Endothelial cell (in vitro differentiated cells): ENCODE results near the gene COQ9. TPM values are rescaled to one million over a fixed set of nuclear protein-coding genes. Genes with fewer than 3 reads are reported as not detected.

Experiments
- DNase-seq: peaks from one replicate; pipeline ENCODE4 v3.0.0; 2021; ENCODE audit warnings: low spot score
- H3K27ac Mint-ChIP-seq: one replicate; pipeline ENCODE4 v1.8.0; 2021; ENCODE audit warnings: mixed read lengths, inconsistent platforms; ENCODE audit not compliant: unreplicated experiment
- H3K27me3 Mint-ChIP-seq: one replicate; pipeline ENCODE4 v1.8.0; 2021; ENCODE audit warnings: mild to moderate bottlenecking, moderate library complexity, mixed read lengths, inconsistent platforms; ENCODE audit not compliant: unreplicated experiment
- H3K36me3 Mint-ChIP-seq: one replicate; pipeline ENCODE4 v1.8.0; 2021; ENCODE audit warnings: mild to moderate bottlenecking, low read depth, mixed read lengths, inconsistent platforms; ENCODE audit not compliant: unreplicated experiment
- H3K4me1 Mint-ChIP-seq: one replicate; pipeline ENCODE4 v1.8.0; 2021; ENCODE audit warnings: mild to moderate bottlenecking, mixed read lengths, inconsistent platforms; ENCODE audit not compliant: unreplicated experiment
- H3K4me3 Mint-ChIP-seq: one replicate; pipeline ENCODE4 v1.8.0; 2021; ENCODE audit warnings: mild to moderate bottlenecking, mixed read lengths, inconsistent platforms; ENCODE audit not compliant: unreplicated experiment
- H3K9me3 Mint-ChIP-seq: one replicate; pipeline ENCODE4 v1.8.0; 2021; ENCODE audit warnings: mixed read lengths, inconsistent platforms; ENCODE audit not compliant: unreplicated experiment
- CTCF ChIP-seq: fragments of 200-600 bp; sonication (generic); IDR thresholded peaks from one replicate; pipeline ENCODE4 v1.5.0; 2021; ENCODE audit warnings: antibody characterized with exemption; ENCODE audit not compliant: unreplicated experiment
- total RNA-seq: library from RNA; stranded (reverse); fragmentation: NEBNext Ultra II Directional; extraction: Animal tissue kit (Norgen Biotek cat#: 25700); gene quantifications from one replicate; pipeline ENCODE4 v1.2.1, GENCODE V29; 2021; ENCODE audit not compliant: unreplicated experiment

COQ9 gene
- total RNA-seq, 1 donor from 2014 or later = 23.1 TPM

DNA sequence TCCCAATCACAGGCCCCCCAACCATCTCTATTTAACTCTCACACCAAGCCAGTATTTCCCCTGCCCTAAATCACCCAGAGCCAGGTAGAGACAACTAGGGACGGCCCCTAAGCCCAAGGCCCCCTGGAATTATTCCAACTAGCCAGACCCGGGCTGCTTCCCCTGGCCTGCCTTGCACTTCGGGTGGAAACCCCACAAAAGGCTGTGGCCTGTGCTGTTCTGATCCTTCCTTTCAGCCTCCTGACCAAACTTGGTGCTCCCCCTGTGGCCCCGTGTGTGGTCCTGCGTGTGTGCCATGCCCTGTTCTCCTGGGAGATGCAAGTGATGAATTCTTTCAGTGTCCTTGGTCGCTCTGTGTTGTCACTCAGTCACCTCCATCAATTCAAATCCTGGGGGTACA lies 27.8 kb upstream of the COQ9 start:
- H3K9me3 Mint-ChIP-seq = no peaks in the 10 kb centered on the region
- no peak overlapping the region for H3K4me3 Mint-ChIP-seq
- no peak for DNase-seq
- peaks cover 9% of the 10 kb centered on the region for H3K27me3 Mint-ChIP-seq
- peak overlapping the region; percentile 61 for H3K27ac Mint-ChIP-seq
- H3K4me1 Mint-ChIP-seq = peaks cover 23% of the 10 kb centered on the region
- no peak for TF ChIP-seq CTCF
- H3K36me3 Mint-ChIP-seq = no peaks in the 10 kb centered on the region

GRCh38 chr16:57422026-57422944 lies 25.0 kb upstream of the COQ9 start:
- TF ChIP-seq CTCF = peak; percentile 32
- H3K36me3 Mint-ChIP-seq = peaks cover 8% of the 10 kb centered on the region
- H3K27ac Mint-ChIP-seq = no peak overlapping the region
- H3K9me3 Mint-ChIP-seq = no peaks in the 10 kb centered on the region
- peak overlapping the region; percentile 18 for H3K4me3 Mint-ChIP-seq
- no peak for DNase-seq
- H3K4me1 Mint-ChIP-seq = peaks cover 14% of the 10 kb centered on the region
- peaks cover 8% of the 10 kb centered on the region for H3K27me3 Mint-ChIP-seq

DNA sequence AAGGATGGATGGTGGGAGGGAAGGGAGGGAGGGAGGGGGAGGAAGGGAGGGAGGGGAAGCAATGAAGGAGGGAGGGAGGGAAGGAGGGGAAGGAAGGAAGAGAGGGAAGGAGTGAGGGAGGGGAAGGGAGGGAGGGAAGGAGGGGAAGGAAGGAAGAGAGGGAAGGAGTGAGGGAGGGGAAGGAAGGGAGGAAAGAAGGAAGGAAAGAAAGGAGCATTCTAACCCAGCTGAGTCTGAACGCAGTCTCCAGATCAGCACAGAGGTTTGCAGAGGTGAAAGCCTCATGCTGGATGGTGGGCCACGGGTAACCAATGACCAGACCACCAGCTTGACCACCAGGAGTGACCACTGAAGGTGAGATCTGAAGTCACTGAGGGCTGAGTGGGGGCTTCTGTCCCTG lies 24.1 kb upstream of the COQ9 start:
- H3K4me1 Mint-ChIP-seq = peaks cover 11% of the 10 kb centered on the region
- H3K27ac Mint-ChIP-seq = no peak overlapping the region
- peaks cover 5% of the 10 kb centered on the region for H3K27me3 Mint-ChIP-seq
- H3K9me3 Mint-ChIP-seq = no peaks in the 10 kb centered on the region
- TF ChIP-seq CTCF = no peak
- H3K4me3 Mint-ChIP-seq = no peak overlapping the region
- no peak for DNase-seq
- peaks cover 15% of the 10 kb centered on the region for H3K36me3 Mint-ChIP-seq

DNA sequence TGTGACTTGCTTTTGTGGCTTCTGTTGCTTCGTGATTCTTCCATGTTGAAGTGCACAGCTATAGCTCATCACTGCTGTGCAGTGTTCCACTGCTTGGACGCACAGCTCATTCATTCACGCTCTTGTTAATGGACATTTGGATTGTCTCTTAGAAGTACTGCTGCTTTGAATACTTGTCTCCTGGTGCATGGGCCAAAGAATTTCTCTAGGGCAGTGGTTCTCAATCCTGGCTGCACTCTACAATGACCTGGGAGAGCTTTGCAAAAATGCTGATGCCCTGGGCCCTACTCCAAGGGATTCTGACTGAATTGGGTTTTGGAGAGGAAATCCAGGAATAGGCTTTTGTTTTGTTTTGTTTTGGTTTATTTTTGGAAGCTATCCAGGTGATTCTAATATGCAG lies 22.7 kb upstream of the COQ9 start:
- no peak for DNase-seq
- peaks cover 4% of the 10 kb centered on the region for H3K27me3 Mint-ChIP-seq
- TF ChIP-seq CTCF = no peak
- H3K27ac Mint-ChIP-seq = no peak overlapping the region
- H3K36me3 Mint-ChIP-seq = peaks cover 27% of the 10 kb centered on the region
- H3K4me3 Mint-ChIP-seq = no peak overlapping the region
- no peaks in the 10 kb centered on the region for H3K9me3 Mint-ChIP-seq
- H3K4me1 Mint-ChIP-seq = peaks cover 8% of the 10 kb centered on the region

GRCh38 chr16:57426356-57426755 lies 20.9 kb upstream of the COQ9 start:
- Mint-ChIP-seq H3K9me3 (no peaks in the 10 kb centered on the region), H3K27ac (no peak overlapping the region), H3K36me3 (peaks cover 43% of the 10 kb centered on the region), H3K4me3 (no peak overlapping the region), H3K4me1 (peaks cover 6% of the 10 kb centered on the region), H3K27me3 (peaks cover 4% of the 10 kb centered on the region)
- no peak for DNase-seq
- no peak for TF ChIP-seq CTCF
